Measurements from ENCODE around the gene GAREM1.
A peak's percentile ranks its signal among the peaks of the same experiment; 100 is the strongest.

The GAREM1 gene

DNA sequence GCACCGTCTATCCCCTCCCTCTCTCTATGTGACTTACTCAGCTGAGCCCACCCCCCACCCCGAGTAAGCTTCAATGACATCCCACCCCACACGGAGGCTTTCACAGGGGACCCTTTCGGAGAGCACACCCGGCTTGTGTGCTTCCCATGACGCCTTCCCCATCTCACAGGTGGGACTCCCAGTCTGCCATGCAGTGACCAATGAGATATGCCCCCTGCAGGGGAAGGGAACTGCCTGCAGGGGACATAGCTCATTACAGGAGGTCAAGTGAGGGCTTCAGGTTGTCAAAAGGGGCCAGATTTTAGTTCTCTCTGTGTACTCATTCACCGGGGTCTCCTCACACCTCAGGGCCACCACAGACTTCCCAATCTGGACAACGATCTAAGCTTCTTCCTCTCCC, 112.6 kb downstream of the GAREM1 start:
- Histone ChIP-seq H3K27me3 (ENCODE audit: insufficient read depth, low read length, poor library complexity) (peaks cover 5% of the 10 kb centered on the region), H3K79me2 (ENCODE audit: insufficient read depth, low read length) (no peaks in the 10 kb centered on the region), H3K4me3 (ENCODE audit: low read depth in 1 of 2, low read length in 2 of 2) (no peak overlapping the region), H3K9ac (ENCODE audit: low read depth, low read length) (no peak overlapping the region), H3K4me2 (ENCODE audit: insufficient read depth, low read length) (no peak overlapping the region), H3K36me3 (ENCODE audit: insufficient read depth, low read length) (no peaks in the 10 kb centered on the region), H3K27ac (ENCODE audit: low read length) (no peak overlapping the region), H3K9me3 (ENCODE audit: insufficient read depth, low read length, severe bottlenecking) (no peaks in the 10 kb centered on the region), H2AFZ (ENCODE audit: low read depth, low read length) (no peak overlapping the region), H3K4me1 (ENCODE audit: insufficient read depth, low read length) (no peaks in the 10 kb centered on the region), H4K20me1 (ENCODE audit: insufficient read depth, low read length) (no peaks in the 10 kb centered on the region)
- ATAC-seq (ENCODE audit: insufficient read depth, low read depth) (no peak), DNase-seq (no peak)
- TF ChIP-seq EZH2 (IDR thresholded peaks at IDR 0.05; ENCODE audit: borderline replicate concordance, low read depth, low read length, severe bottlenecking) (no peak), CTCF (IDR thresholded peaks at IDR 0.05; ENCODE audit: borderline replicate concordance, extremely low read depth, low read length, poor library complexity, severe bottlenecking) (peak; percentile 19)

- Histone ChIP-seq H2AFZ (ENCODE audit: low read depth, low read length) (no peak overlapping the region), H4K20me1 (ENCODE audit: insufficient read depth, low read length) (no peaks in the 10 kb centered on the region), H3K79me2 (ENCODE audit: insufficient read depth, low read length) (no peaks in the 10 kb centered on the region), H3K4me2 (ENCODE audit: insufficient read depth, low read length) (no peak overlapping the region), H3K27ac (ENCODE audit: low read length) (no peak overlapping the region), H3K27me3 (ENCODE audit: insufficient read depth, low read length, poor library complexity) (no peaks in the 10 kb centered on the region), H3K4me3 (ENCODE audit: low read depth in 1 of 2, low read length in 2 of 2) (no peak overlapping the region), H3K9ac (ENCODE audit: low read depth, low read length) (no peak overlapping the region), H3K9me3 (ENCODE audit: insufficient read depth, low read length, severe bottlenecking) (no peaks in the 10 kb centered on the region), H3K36me3 (ENCODE audit: insufficient read depth, low read length) (no peaks in the 10 kb centered on the region), H3K4me1 (ENCODE audit: insufficient read depth, low read length) (no peaks in the 10 kb centered on the region)
- ATAC-seq (ENCODE audit: insufficient read depth, low read depth), result no peak
- DNase-seq, result no peak
- no peak for TF ChIP-seq EZH2 (IDR thresholded peaks at IDR 0.05; ENCODE audit: borderline replicate concordance, low read depth, low read length, severe bottlenecking)
- TF ChIP-seq CTCF (IDR thresholded peaks at IDR 0.05; ENCODE audit: borderline replicate concordance, extremely low read depth, low read length, poor library complexity, severe bottlenecking), result no peak
Observed at GRCh38 chr18:32355896-32356295, 114.8 kb downstream of the GAREM1 start.

DNA sequence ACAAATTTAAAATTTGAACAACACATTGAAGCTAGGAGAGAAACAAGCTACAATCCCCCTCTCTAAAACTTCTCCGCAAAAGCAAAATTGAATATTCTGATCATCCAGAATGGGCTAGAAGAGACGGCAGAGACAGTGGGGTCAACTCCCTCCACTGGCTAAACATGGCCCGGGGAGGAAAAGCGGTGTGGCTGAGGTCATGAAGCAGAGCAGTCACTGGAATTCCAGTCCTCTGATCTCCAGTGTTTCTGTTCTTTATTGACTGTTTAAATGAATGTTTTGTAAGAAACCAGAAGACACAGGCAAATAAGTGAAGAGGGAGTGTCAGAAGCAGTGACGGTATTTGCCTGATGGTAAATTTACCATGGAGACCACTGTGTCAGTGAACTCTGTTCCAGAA, 116.2 kb downstream of the GAREM1 start:
- Histone ChIP-seq H3K36me3 (ENCODE audit: insufficient read depth, low read length) (no peaks in the 10 kb centered on the region), H2AFZ (ENCODE audit: low read depth, low read length) (no peak overlapping the region), H3K9me3 (ENCODE audit: insufficient read depth, low read length, severe bottlenecking) (no peaks in the 10 kb centered on the region), H3K27ac (ENCODE audit: low read length) (no peak overlapping the region), H3K4me1 (ENCODE audit: insufficient read depth, low read length) (no peaks in the 10 kb centered on the region), H3K4me3 (ENCODE audit: low read depth in 1 of 2, low read length in 2 of 2) (no peak overlapping the region), H4K20me1 (ENCODE audit: insufficient read depth, low read length) (no peaks in the 10 kb centered on the region), H3K79me2 (ENCODE audit: insufficient read depth, low read length) (no peaks in the 10 kb centered on the region), H3K9ac (ENCODE audit: low read depth, low read length) (no peak overlapping the region), H3K4me2 (ENCODE audit: insufficient read depth, low read length) (no peak overlapping the region), H3K27me3 (ENCODE audit: insufficient read depth, low read length, poor library complexity) (no peaks in the 10 kb centered on the region)
- ATAC-seq (ENCODE audit: insufficient read depth, low read depth) (no peak), DNase-seq (no peak)
- TF ChIP-seq EZH2 (IDR thresholded peaks at IDR 0.05; ENCODE audit: borderline replicate concordance, low read depth, low read length, severe bottlenecking) (no peak), CTCF (IDR thresholded peaks at IDR 0.05; ENCODE audit: borderline replicate concordance, extremely low read depth, low read length, poor library complexity, severe bottlenecking) (no peak)

DNA sequence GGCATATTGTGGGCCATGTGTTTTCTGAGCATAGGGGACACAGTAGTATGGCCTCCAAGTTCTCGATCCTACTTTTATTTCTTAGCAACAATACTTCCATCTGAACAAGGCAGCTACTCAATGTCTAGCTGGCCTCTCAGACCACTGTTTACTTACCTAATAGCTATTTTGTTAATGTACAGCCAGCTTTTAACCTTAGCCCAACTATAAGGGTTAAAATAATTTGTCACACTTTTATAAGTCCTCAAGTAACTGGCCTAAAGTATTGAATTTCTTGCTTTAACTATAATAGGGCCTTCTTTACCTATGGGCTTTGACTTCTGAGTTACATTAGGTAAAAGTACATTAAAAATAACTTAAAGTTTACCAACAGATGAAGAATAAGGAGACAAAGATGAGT, 117.4 kb downstream of the GAREM1 start:
- Histone ChIP-seq H3K9ac (ENCODE audit: low read depth, low read length) (no peak overlapping the region), H3K27ac (ENCODE audit: low read length) (no peak overlapping the region), H2AFZ (ENCODE audit: low read depth, low read length) (no peak overlapping the region), H3K36me3 (ENCODE audit: insufficient read depth, low read length) (no peaks in the 10 kb centered on the region), H4K20me1 (ENCODE audit: insufficient read depth, low read length) (no peaks in the 10 kb centered on the region), H3K4me3 (ENCODE audit: low read depth in 1 of 2, low read length in 2 of 2) (no peak overlapping the region), H3K79me2 (ENCODE audit: insufficient read depth, low read length) (no peaks in the 10 kb centered on the region), H3K4me2 (ENCODE audit: insufficient read depth, low read length) (no peak overlapping the region), H3K9me3 (ENCODE audit: insufficient read depth, low read length, severe bottlenecking) (no peaks in the 10 kb centered on the region), H3K4me1 (ENCODE audit: insufficient read depth, low read length) (no peaks in the 10 kb centered on the region), H3K27me3 (ENCODE audit: insufficient read depth, low read length, poor library complexity) (no peaks in the 10 kb centered on the region)
- DNase-seq, result no peak
- no peak for ATAC-seq (ENCODE audit: insufficient read depth, low read depth)
- TF ChIP-seq EZH2 (IDR thresholded peaks at IDR 0.05; ENCODE audit: borderline replicate concordance, low read depth, low read length, severe bottlenecking), result no peak
- no peak for TF ChIP-seq CTCF (IDR thresholded peaks at IDR 0.05; ENCODE audit: borderline replicate concordance, extremely low read depth, low read length, poor library complexity, severe bottlenecking)

Data from DND-41 (cell line).